HFF-Myc (cell line): ENCODE data around the gene KDELR1.

Experiments used
- DNase-seq: peaks from one replicate; pipeline ENCODE4 v3.0.0-alpha.2; 2011; ENCODE audit warnings: low read depth; ENCODE audit errors: extremely low read depth
- H3K4me3 ChIP-seq: replicated peaks from 2 replicates; pipeline ENCODE4 v1.5.1; 2011; ENCODE audit warnings: low read depth, mild to moderate bottlenecking, control low read depth, low read length
- TF ChIP-seq, protein P1 (sequence below): IDR thresholded peaks from 2 replicates; pipeline ENCODE4 v1.5.1; 2012; ENCODE audit warnings: mild to moderate bottlenecking, low read depth, low read length, control low read depth; ENCODE audit errors: missing control alignments

Gene KDELR1

GRCh38 chr19:48419158-48419920 is 28.0 kb upstream of the KDELR1 start:
- TF ChIP-seq, protein P1, sequence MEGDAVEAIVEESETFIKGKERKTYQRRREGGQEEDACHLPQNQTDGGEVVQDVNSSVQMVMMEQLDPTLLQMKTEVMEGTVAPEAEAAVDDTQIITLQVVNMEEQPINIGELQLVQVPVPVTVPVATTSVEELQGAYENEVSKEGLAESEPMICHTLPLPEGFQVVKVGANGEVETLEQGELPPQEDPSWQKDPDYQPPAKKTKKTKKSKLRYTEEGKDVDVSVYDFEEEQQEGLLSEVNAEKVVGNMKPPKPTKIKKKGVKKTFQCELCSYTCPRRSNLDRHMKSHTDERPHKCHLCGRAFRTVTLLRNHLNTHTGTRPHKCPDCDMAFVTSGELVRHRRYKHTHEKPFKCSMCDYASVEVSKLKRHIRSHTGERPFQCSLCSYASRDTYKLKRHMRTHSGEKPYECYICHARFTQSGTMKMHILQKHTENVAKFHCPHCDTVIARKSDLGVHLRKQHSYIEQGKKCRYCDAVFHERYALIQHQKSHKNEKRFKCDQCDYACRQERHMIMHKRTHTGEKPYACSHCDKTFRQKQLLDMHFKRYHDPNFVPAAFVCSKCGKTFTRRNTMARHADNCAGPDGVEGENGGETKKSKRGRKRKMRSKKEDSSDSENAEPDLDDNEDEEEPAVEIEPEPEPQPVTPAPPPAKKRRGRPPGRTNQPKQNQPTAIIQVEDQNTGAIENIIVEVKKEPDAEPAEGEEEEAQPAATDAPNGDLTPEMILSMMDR: no peak
- DNase-seq: no peak
- H3K4me3 ChIP-seq: no peak overlapping the region

- no peak for DNase-seq
- TF ChIP-seq, protein P1: no peak
- no peak overlapping the region for H3K4me3 ChIP-seq
Measured at GRCh38 chr19:48418317-48419064, 27.1 kb upstream of the KDELR1 start.

- H3K4me3 ChIP-seq: no peak overlapping the region
- DNase-seq: no peak
- TF ChIP-seq, protein P1: no peak
Measured at GRCh38 chr19:48417421-48417820, 26.1 kb upstream of the KDELR1 start.

DNA sequence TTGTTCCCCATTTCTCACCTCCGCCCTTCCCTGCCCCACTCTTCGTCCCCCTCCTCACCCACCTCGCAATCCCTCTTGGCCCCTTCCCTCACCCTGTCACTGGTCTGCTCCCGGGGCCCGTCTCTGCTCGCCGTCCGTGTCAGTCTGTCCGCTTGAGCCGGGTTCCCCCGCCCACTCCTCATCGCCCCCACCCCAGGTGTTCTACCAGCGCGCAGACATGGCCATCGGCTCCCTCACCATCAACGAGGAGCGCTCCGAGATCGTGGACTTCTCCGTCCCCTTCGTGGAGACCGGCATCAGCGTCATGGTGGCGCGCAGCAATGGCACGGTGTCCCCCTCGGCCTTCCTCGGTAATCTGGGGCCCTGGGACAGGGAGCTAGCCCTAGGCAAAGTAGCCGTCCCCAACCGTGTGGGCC is 24.5 kb upstream of the KDELR1 start:
- no peak overlapping the region for H3K4me3 ChIP-seq
- TF ChIP-seq, protein P1: no peak
- DNase-seq: no peak

- DNase-seq: no peak
- H3K4me3 ChIP-seq: no peak overlapping the region
Measured at GRCh38 chr19:48415395-48415794, 24.0 kb upstream of the KDELR1 start.

DNA sequence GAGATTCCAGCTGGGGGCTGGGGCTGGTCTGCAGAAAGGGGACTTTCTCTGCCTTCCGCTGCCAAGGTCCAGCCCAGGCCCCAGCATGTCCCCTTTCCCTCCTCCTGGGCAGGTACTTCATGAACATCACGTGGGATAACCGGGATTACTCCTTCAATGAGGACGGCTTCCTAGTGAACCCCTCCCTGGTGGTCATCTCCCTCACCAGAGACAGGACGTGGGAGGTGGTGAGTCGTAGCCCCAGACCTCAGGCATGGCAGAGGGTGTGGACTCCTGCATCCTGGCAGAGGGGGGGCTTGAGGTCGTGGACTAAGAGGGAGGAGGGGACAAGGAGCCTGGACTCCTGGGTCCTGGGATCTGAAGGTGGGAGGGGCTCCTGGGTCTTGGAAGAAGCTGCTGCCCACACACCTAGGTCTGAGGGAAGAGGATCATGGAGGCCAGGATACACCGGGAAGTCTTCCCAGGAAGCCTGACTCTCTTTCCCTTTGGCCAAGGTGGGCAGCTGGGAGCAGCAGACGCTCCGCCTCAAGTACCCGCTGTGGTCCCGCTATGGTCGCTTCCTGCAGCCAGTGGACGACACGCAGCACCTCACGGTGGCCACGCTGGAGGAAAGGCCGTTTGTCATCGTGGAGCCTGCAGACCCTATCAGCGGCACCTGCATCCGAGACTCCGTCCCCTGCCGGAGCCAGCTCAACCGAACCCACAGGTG is 22.7 kb upstream of the KDELR1 start:
- DNase-seq: no peak
- no peak overlapping the region for H3K4me3 ChIP-seq

More at GRCh38 chr19:48415395-48415794, 24.0 kb upstream of the KDELR1 start:
- TF ChIP-seq, protein P1: no peak

More for the DNA sequence above, 22.7 kb upstream of the KDELR1 start:
- TF ChIP-seq, protein P1: no peak
